ENCODE results near the gene BCAR3.

Gene BCAR3

DNA sequence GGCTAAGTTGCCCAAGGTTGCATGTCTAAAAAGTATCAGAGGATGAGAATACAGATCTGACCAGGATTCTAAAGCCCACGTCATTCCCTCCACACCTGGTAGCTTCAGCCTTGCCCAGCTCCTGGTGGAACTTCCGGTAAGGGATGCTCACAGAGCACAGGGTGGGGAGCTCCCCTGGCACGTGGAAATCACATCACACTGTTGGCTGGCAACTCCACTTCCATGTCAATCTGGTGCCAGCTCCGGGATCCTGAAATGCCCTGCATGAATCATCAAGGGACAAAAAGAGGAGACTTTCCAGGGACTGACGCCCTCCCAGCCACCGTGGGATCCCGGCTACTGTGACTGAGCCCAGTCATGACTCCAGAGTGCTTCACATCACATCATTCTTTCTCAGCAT, 12.4 kb upstream of the BCAR3 start:
- TF ChIP-seq POLR2AphosphoS5 (IDR thresholded peaks at IDR 0.05; ENCODE audit: low read depth, low read length) = no peak
- no peak for DNase-seq (ENCODE audit: insufficient read length)
- FAIRE-seq = no peak

DNA sequence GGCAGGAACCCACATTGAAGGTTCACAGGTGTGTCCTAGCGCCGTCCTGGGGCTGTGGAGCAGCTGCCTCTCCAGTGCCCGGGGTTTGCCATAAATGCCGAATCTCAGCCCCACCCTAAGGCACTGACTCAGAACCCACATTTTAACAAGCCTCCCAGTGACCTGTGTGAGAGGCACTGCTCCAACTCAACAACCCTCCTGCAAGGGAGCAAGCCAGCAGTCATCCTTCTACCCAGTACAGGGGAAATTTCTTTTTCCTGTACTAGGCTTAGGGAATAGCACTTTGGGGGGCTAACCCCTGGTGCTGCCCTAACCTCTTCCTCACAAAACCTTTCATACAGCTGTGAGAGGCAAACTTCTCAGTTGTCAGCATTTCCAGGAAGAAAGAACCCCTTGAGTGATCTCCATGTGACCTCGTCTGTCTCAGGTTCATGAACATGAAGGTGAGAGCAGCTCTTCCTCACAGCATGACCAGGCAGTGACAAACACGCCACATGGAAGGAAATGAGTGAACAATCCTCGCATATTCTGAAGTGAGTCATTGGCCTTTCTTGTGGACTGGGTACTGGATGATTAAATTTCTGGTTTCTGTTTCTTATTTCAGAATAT, 11.4 kb upstream of the BCAR3 start:
- DNase-seq (ENCODE audit: insufficient read length) (no peak), FAIRE-seq (peak; percentile 96)
- TF ChIP-seq TAF1 (IDR thresholded peaks at IDR 0.05; ENCODE audit: borderline replicate concordance, low read depth, low read length) = no peak
- TF ChIP-seq POLR2AphosphoS5 (IDR thresholded peaks at IDR 0.05; ENCODE audit: low read depth, low read length) = no peak
- TF ChIP-seq POLR2A (IDR thresholded peaks at IDR 0.05; ENCODE audit: low read depth, low read length) = peak; percentile 25; the same call in 1 of the 2 replicates

- no peak for TF ChIP-seq POLR2A (IDR thresholded peaks at IDR 0.05; ENCODE audit: low read depth, low read length)
- TF ChIP-seq TAF1 (IDR thresholded peaks at IDR 0.05; ENCODE audit: borderline replicate concordance, low read depth, low read length) = no peak
- TF ChIP-seq POLR2AphosphoS5 (IDR thresholded peaks at IDR 0.05; ENCODE audit: low read depth, low read length) = no peak
- FAIRE-seq (no peak), DNase-seq (ENCODE audit: insufficient read length) (no peak)
These were observed 10.8 kb upstream of the BCAR3 start for GRCh38 chr1:93692451-93692861.

DNA sequence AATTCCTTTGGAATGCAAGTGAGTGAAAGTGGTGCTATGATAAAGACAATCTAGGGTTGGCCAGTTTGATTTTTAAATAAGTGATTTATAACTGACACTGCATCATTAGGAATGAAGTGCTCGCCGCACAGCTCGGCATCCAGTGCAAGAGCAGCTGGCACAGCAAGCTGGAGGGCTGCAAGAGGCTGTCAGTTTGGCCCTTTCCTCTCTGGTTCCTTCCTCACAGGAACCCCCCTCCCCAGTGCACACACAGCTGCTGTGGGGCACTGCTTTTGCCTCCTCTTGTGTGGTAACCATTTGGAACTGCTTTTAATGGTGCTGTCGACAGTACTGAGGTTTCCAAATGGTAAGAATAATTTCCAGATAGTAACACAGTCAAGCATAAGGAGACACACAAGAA, 10.4 kb upstream of the BCAR3 start:
- TF ChIP-seq TAF1 (IDR thresholded peaks at IDR 0.05; ENCODE audit: borderline replicate concordance, low read depth, low read length) (no peak), POLR2A (IDR thresholded peaks at IDR 0.05; ENCODE audit: low read depth, low read length) (no peak), POLR2AphosphoS5 (IDR thresholded peaks at IDR 0.05; ENCODE audit: low read depth, low read length) (no peak)
- DNase-seq (ENCODE audit: insufficient read length) (no peak), FAIRE-seq (peak; percentile 17)

DNA sequence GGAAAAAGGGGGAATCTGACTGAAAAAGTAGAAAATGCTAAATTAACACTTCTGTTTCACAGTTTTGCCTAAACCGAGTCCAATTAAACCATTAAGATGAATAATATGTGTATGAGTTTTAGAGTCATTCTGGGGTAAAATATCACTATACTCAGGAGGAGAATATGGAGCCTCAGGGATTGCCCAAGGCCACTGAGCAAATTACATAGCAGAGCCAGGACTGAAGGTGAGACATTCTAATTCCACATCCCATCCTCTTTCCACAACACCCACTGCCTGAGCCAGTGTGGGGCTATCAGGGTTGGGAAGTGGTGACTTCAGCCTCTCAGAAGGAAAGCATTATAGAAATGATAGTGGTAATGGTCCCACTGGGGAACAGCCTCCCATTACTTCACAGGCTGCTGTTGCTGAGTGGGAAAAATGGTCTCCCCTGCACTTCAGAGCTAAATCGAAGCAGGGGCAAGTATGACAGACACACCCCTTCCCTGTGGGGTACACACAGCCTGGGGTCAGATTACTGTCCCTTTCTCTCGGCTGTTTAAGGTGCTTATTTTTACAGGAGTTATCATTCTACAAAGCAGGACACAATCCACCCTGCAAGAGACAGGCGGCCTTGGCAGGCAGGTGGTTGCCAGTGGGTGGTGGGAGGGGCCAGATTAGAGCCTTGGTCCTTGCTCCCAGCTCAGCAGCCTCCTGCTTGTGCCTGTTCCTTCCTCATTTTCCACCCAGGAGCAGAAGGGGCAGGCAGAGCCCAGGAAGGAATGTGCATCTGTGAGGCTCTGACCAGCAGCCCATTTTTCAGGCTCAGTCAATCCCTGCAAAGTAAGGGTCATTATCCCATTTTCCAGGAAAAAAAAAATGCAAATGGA, 9.5 kb upstream of the BCAR3 start:
- FAIRE-seq (peak; percentile 57), DNase-seq (ENCODE audit: insufficient read length) (no peak)

DNA sequence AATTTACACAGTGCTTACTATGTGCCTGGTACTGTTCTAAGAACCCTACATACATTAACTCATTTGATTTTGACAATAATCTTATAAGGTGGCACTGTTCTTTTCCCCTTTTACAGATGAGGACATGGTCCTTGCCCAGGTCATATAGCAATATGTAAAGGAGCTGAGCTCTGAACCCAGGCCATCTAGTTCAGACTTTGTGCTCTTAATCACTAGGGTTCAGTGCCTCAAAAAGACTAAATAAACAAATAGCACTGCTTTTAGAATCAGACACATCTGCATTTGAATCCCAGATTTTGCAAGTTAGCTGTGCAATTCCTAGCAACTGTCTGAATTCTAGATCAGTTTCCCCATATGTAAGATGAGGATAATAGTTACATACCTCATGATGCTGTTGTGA, 8.7 kb upstream of the BCAR3 start:
- no peak for TF ChIP-seq TAF1 (IDR thresholded peaks at IDR 0.05; ENCODE audit: borderline replicate concordance, low read depth, low read length)
- no peak for TF ChIP-seq POLR2A (IDR thresholded peaks at IDR 0.05; ENCODE audit: low read depth, low read length)
- no peak for TF ChIP-seq POLR2AphosphoS5 (IDR thresholded peaks at IDR 0.05; ENCODE audit: low read depth, low read length)
- no peak for DNase-seq (ENCODE audit: insufficient read length)
- FAIRE-seq = no peak

More for the DNA sequence above, 9.5 kb upstream of the BCAR3 start:
- no peak for TF ChIP-seq POLR2A (IDR thresholded peaks at IDR 0.05; ENCODE audit: low read depth, low read length)

GRCh38 chr1:93689521-93690223, 8.0 kb upstream of the BCAR3 start:
- TF ChIP-seq POLR2AphosphoS5 (IDR thresholded peaks at IDR 0.05; ENCODE audit: low read depth, low read length) (no peak), POLR2A (IDR thresholded peaks at IDR 0.05; ENCODE audit: low read depth, low read length) (no peak), TAF1 (IDR thresholded peaks at IDR 0.05; ENCODE audit: borderline replicate concordance, low read depth, low read length) (no peak)
- DNase-seq (ENCODE audit: insufficient read length) = no peak
- FAIRE-seq = no peak

DNA sequence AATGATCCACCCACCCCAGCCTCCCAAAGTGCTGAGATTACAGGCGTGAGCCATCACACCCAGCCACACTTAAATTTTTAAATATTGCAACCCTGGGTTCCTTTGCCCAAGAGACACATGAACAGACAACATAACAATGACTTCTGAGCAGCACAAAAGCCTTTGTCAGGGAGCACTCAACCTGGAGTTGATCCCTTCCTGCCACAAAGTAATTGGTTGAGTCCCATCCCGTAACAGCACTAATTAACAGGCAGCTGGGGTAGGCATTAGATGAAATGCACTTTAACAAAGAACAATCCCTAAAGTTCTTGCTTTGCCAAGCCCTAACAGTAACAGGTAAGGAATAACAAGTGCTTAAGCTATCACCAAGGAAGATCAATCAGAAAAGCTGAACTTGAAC, 5.9 kb upstream of the BCAR3 start:
- DNase-seq (ENCODE audit: insufficient read length) (no peak), FAIRE-seq (no peak)
- TF ChIP-seq POLR2AphosphoS5 (IDR thresholded peaks at IDR 0.05; ENCODE audit: low read depth, low read length) (no peak), POLR2A (IDR thresholded peaks at IDR 0.05; ENCODE audit: low read depth, low read length) (no peak), TAF1 (IDR thresholded peaks at IDR 0.05; ENCODE audit: borderline replicate concordance, low read depth, low read length) (no peak)

DNA sequence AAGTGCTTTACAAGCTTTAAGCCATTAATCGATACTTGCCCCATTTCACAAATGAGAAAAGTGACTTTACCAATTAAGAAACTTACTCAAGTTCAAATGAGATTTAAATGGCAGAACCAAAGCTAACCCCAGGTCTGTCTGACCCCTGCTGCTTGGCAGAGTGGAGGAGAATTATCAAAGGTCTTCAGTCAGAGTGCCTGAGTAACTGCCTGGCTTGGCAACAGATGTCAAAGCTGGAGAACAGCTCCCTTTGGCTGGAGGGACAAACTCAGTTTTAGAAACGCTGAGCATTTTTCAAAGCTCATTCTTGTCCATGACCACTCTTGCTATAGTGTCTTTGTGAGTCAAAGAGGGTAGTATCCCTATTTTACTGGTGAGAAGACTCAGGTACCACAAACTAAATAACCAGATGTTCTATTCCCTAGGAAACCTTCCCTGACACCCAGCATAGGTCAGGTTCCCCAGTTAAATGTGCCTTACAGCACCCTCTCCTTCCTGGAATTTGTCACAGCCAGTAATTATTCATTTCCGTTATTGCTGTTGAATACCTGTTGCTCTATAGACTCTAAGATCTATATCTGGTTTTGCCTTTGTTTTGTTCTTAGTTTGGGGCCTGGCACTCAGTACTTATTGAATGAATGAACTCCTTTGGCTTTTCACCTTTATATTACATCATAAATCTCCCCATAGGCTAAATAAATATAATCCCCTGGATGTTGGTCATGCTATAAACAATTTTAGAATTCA, 5.0 kb upstream of the BCAR3 start:
- FAIRE-seq (no peak), DNase-seq (ENCODE audit: insufficient read length) (no peak)
- TF ChIP-seq POLR2AphosphoS5 (IDR thresholded peaks at IDR 0.05; ENCODE audit: low read depth, low read length) (no peak), TAF1 (IDR thresholded peaks at IDR 0.05; ENCODE audit: borderline replicate concordance, low read depth, low read length) (no peak), POLR2A (IDR thresholded peaks at IDR 0.05; ENCODE audit: low read depth, low read length) (no peak)

DNA sequence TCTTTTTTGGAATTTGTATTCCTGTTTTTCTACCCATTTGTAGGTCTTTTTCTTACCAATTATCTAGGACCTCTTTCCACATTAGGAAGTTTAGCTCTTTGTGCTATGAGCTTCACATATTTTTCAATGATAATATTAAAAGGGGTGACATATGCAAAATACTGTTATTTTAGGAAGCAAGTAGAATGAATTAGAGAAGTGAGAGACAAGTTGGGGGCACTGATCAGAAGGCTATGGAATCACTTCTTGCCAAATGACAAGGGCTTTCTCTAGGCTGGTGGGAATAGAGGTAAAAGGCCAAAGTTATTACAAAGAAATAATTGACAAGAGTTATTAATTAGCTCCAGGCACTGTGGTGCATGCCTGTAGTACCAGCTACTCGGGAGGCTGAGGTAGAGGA, 4.3 kb upstream of the BCAR3 start:
- DNase-seq (ENCODE audit: insufficient read length) (no peak), FAIRE-seq (no peak)
- TF ChIP-seq POLR2A (IDR thresholded peaks at IDR 0.05; ENCODE audit: low read depth, low read length) (no peak), TAF1 (IDR thresholded peaks at IDR 0.05; ENCODE audit: borderline replicate concordance, low read depth, low read length) (no peak), POLR2AphosphoS5 (IDR thresholded peaks at IDR 0.05; ENCODE audit: low read depth, low read length) (no peak)

GRCh38 chr1:93683234-93683633, 1.6 kb upstream of the BCAR3 start:
- TF ChIP-seq TAF1 (IDR thresholded peaks at IDR 0.05; ENCODE audit: borderline replicate concordance, low read depth, low read length) (no peak), POLR2A (IDR thresholded peaks at IDR 0.05; ENCODE audit: low read depth, low read length) (no peak), POLR2AphosphoS5 (IDR thresholded peaks at IDR 0.05; ENCODE audit: low read depth, low read length) (no peak)
- DNase-seq (ENCODE audit: insufficient read length) (no peak), FAIRE-seq (no peak)

Data from GM12892 (cell line).